H1 (cell line): ENCODE data around the gene CYBB. TPM values are rescaled to one million over a fixed set of nuclear protein-coding genes. Genes with fewer than 3 reads are reported as not detected.

Experiments used
- CTCF ChIA-PET: fragments of 300-600 bp; sonication (Branson Sonifier 250); formaldehyde crosslinking; loops from one replicate; lab custom pipeline; 2021; ENCODE audit not compliant: partially characterized antibody; lab: Charles Lee
- POLR2A ChIA-PET: fragments of 300-600 bp; sonication (Branson Sonifier 250); formaldehyde crosslinking; loops from one replicate; lab custom pipeline; 2021; ENCODE audit warnings: inconsistent platforms; ENCODE audit not compliant: partially characterized antibody; lab: Charles Lee
- DNase-seq, 2 experiments: peaks; one replicate each; pipeline versions ENCODE4 v3.0.0 to v3.0.0-alpha.2; 2010 to 2022; ENCODE audit warnings: low spot score in 2 of 2, low read depth in 1 of 2, mixed read lengths in 1 of 2
- FAIRE-seq: peaks from 2 replicates; lab custom pipeline; 2011; peaks lifted over from hg19 to GRCh38; lab: Jason Lieb, UNC
- H2AFZ ChIP-seq: 2 replicates; pipeline ENCODE4 v1.8.1; 2012; ENCODE audit warnings: low read length, inconsistent platforms
- H2AK5ac ChIP-seq: 2 replicates; pipeline ENCODE4 v1.6.1; 2013; ENCODE audit warnings: low read depth, low read length
- H2BK120ac ChIP-seq: replicated peaks from 2 replicates; pipeline ENCODE3; 2013; ENCODE audit warnings: low read depth, low read length, inconsistent platforms
- H2BK12ac ChIP-seq: 2 replicates; pipeline ENCODE4 v1.6.1; 2013; ENCODE audit warnings: low read depth, low read length
- H2BK15ac ChIP-seq: 2 replicates; pipeline ENCODE4 v1.6.1; 2013; ENCODE audit warnings: low read length
- H2BK20ac ChIP-seq: 2 replicates; pipeline ENCODE4 v1.6.1; 2013; ENCODE audit warnings: low read length
- H2BK5ac ChIP-seq: 2 replicates; pipeline ENCODE4 v1.6.1; 2013; ENCODE audit warnings: low read depth, low read length
- H3K14ac ChIP-seq: 2 replicates; pipeline ENCODE4 v1.6.1; 2013; ENCODE audit warnings: inconsistent platforms; ENCODE audit not compliant: insufficient read length
- H3K18ac ChIP-seq: 2 replicates; pipeline ENCODE4 v1.6.1; 2013; ENCODE audit warnings: low read length; ENCODE audit errors: extremely low read depth
- H3K23ac ChIP-seq: 2 replicates; pipeline ENCODE4 v1.6.1; 2013; ENCODE audit warnings: inconsistent platforms; ENCODE audit not compliant: insufficient read length
- H3K23me2 ChIP-seq: 2 replicates; pipeline ENCODE4 v1.6.1; 2013; ENCODE audit warnings: low read depth, low read length
- H3K27ac ChIP-seq: 2 replicates; pipeline ENCODE4 v1.6.1; 2011; ENCODE audit warnings: low read depth, low read length, inconsistent platforms
- H3K27me3 ChIP-seq, 4 experiments: replicated peaks in 1 of 4; 1 replicate in 1 of 4; 2 replicates in 3 of 4; pipeline versions ENCODE4 v1.6.1 to v1.8.1; 2011 to 2013; ENCODE audit warnings: low read length in 3 of 4, mild to moderate bottlenecking in 3 of 4, inconsistent platforms in 2 of 4, mixed read lengths in 2 of 4, moderate library complexity in 1 of 4; ENCODE audit not compliant: control insufficient read depth in 3 of 4, insufficient read depth in 3 of 4; ENCODE audit errors: extremely low read depth in 1 of 4
- H3K36me3 ChIP-seq, 4 experiments: 2 replicates each; pipeline versions ENCODE4 v1.6.1 to v1.8.1; 2011 to 2013; ENCODE audit warnings: mild to moderate bottlenecking in 4 of 4, low read length in 3 of 4, moderate library complexity in 2 of 4, control low read depth in 1 of 4, inconsistent platforms in 1 of 4; ENCODE audit not compliant: insufficient read depth in 4 of 4, control insufficient read depth in 2 of 4
- H3K4ac ChIP-seq: replicated peaks from 2 replicates; pipeline ENCODE3; 2013; ENCODE audit warnings: low read length, low read depth, mixed read lengths, inconsistent platforms; ENCODE audit not compliant: insufficient read length
- H3K4me1 ChIP-seq, 4 experiments: replicated peaks in 1 of 4; 1 replicate in 1 of 4; 2 replicates in 3 of 4; pipeline versions ENCODE4 v1.6.1 to v1.8.1; 2011 to 2013; ENCODE audit warnings: low read length in 3 of 4, inconsistent platforms in 2 of 4, mixed read lengths in 1 of 4; ENCODE audit not compliant: insufficient read depth in 4 of 4, control insufficient read depth in 3 of 4
- H3K4me2 ChIP-seq, 2 experiments: 2 replicates each; pipeline versions ENCODE4 v1.6.1 to v1.8.1; 2011 to 2013; ENCODE audit warnings: low read depth in 2 of 2, low read length in 2 of 2, control low read depth in 1 of 2, inconsistent platforms in 1 of 2, mild to moderate bottlenecking in 1 of 2; ENCODE audit not compliant: insufficient read depth in 1 of 2
- H3K4me3 ChIP-seq, 4 experiments: fragments of 200-600, 300-600 bp in 1 of 4; sonication (generic), shearing (Covaris generic), sonication (Bioruptor Twin) in 1 of 4; 2 replicates each; pipeline versions ENCODE4 v1.5.1 to v1.8.1; 2011 to 2016; ENCODE audit warnings: low read length in 4 of 4, low read depth in 3 of 4, control low read depth in 2 of 4, inconsistent platforms in 2 of 4, mild to moderate bottlenecking in 2 of 4, mixed read lengths in 1 of 4, moderate library complexity in 1 of 4; ENCODE audit not compliant: insufficient read depth in 2 of 4; ENCODE audit errors: extremely low read depth in 1 of 4
- H3K56ac ChIP-seq: replicated peaks from 2 replicates; pipeline ENCODE3; 2013; ENCODE audit warnings: low read depth, mild to moderate bottlenecking, mixed read lengths, low read length, inconsistent platforms; ENCODE audit not compliant: insufficient read length
- H3K79me1 ChIP-seq: 2 replicates; pipeline ENCODE4 v1.6.1; 2013; ENCODE audit warnings: low read depth, low read length, control low read depth
- H3K79me2 ChIP-seq, 2 experiments: 2 replicates each; pipeline versions ENCODE4 v1.6.1 to v1.8.1; 2012 to 2013; ENCODE audit warnings: low read length in 2 of 2, mild to moderate bottlenecking in 2 of 2, inconsistent platforms in 1 of 2; ENCODE audit not compliant: insufficient read depth in 2 of 2, control insufficient read depth in 1 of 2
- H3K9ac ChIP-seq, 4 experiments: replicated peaks in 1 of 4; 1 replicate in 1 of 4; 2 replicates in 3 of 4; pipeline versions ENCODE4 v1.6.1 to v1.8.1; 2011 to 2013; ENCODE audit warnings: low read depth in 3 of 4, low read length in 3 of 4, control low read depth in 2 of 4, mild to moderate bottlenecking in 2 of 4, moderate library complexity in 2 of 4, inconsistent platforms in 1 of 4; ENCODE audit errors: extremely low read depth in 1 of 4
- H3K9me3 ChIP-seq, 2 experiments: 2 replicates each; pipeline versions ENCODE4 v1.6.1 to v1.8.1; 2012 to 2013; ENCODE audit warnings: mild to moderate bottlenecking in 2 of 2, moderate library complexity in 2 of 2, control low read depth in 1 of 2, inconsistent platforms in 1 of 2, low read depth in 1 of 2, low read length in 1 of 2, mixed read lengths in 1 of 2; ENCODE audit not compliant: insufficient read depth in 2 of 2
- H4K20me1 ChIP-seq, 2 experiments: replicated peaks in 1 of 2; 2 replicates each; pipeline versions ENCODE3 to v1.8.1; 2011 to 2013; ENCODE audit warnings: inconsistent platforms in 2 of 2, low read length in 2 of 2, mild to moderate bottlenecking in 1 of 2; ENCODE audit not compliant: insufficient read depth in 2 of 2, control insufficient read depth in 1 of 2
- H4K5ac ChIP-seq: 2 replicates; pipeline ENCODE4 v1.6.1; 2013; ENCODE audit warnings: low read length, low read depth, mixed read lengths, inconsistent platforms; ENCODE audit not compliant: insufficient read length
- H4K8ac ChIP-seq: 2 replicates; pipeline ENCODE4 v1.8.0; 2013; ENCODE audit warnings: mild to moderate bottlenecking, moderate library complexity, low read length, inconsistent platforms; ENCODE audit not compliant: insufficient read depth; ENCODE audit errors: extremely low read depth
- H4K91ac ChIP-seq: replicated peaks from 2 replicates; pipeline ENCODE3; 2013; ENCODE audit warnings: low read length, mixed read lengths, inconsistent platforms; ENCODE audit not compliant: insufficient read length
- KDM4A ChIP-seq: IDR thresholded peaks from one replicate; pipeline ENCODE4 v1.7.1; 2012; ENCODE audit warnings: low read depth, mild to moderate bottlenecking, moderate library complexity, low read length, inconsistent platforms; ENCODE audit not compliant: severe bottlenecking
- TAF7 ChIP-seq: optimal IDR thresholded peaks from 2 replicates; pipeline ENCODE3; 2011; ENCODE audit warnings: low read depth, mild to moderate bottlenecking, inconsistent platforms, low read length, moderate library complexity, borderline replicate concordance
- polyA plus RNA-seq, 7 experiments: library from polyadenylated mRNA; depleted of rRNA in 3 of 7; stranded (reverse) in 5 of 7; unstranded in 2 of 7; fragments of >200 nt in 5 of 7; fragments of 200-250 nt in 2 of 7; gene quantifications; 1 replicate in 5 of 7; 2 replicates in 1 of 7; 4 replicates in 1 of 7; pipeline versions ENCODE4 v1.2.1 to v1.2.3, GENCODE V29; 2011 to 2013; ENCODE audit warnings: missing spikeins in 2 of 7, mixed read lengths in 2 of 7
- total RNA-seq: library from RNA; stranded (reverse); fragmentation: NEBNext Ultra II Directional; extraction: Animal tissue kit (Norgen Biotek cat#: 25700); gene quantifications from 2 replicates; pipeline ENCODE4 v1.2.1, GENCODE V29; 2021
- TF ChIP-seq, protein P1 (sequence below): IDR thresholded peaks from 2 replicates; pipeline ENCODE4 v1.6.1; 2011; ENCODE audit warnings: low read length, improper control_type of control experiment

CYBB gene
- total and polyA plus RNA-seq, 2 of the 8 experiments (the other 6 are each of a cell fraction or from before 2014, with no cell fraction given), result 0.03 to 0.09 TPM

GRCh38 chrX:37796805-37797204, 16.9 kb downstream of the CYBB start:
- ChIA-PET CTCF (interaction anchor here (1.7 kb wide), 1 partner anchor 28 kb away, joined by 8 read pairs; no protein-coding TSS in a partner anchor), POLR2A (no interaction called here)
- Histone ChIP-seq H3K56ac (no peak overlapping the region), H3K79me2 (no peaks in the 10 kb centered on the region), H3K9me3 (no peaks in the 10 kb centered on the region), H2BK5ac (no peak overlapping the region), H3K4me3 (no peak overlapping the region), H3K18ac (no peak overlapping the region), H2BK120ac (no peak overlapping the region), H3K27ac (no peak overlapping the region), H3K4me1 (peaks cover 0 to 2% (median 0%) of the 10 kb centered on the region in 4 experiments; a peak in 1 of 7 replicates), H4K91ac (no peak overlapping the region), H2BK12ac (no peak overlapping the region), H2BK15ac (no peak overlapping the region), H4K20me1 (no peaks in the 10 kb centered on the region), H2AFZ (no peak overlapping the region), H4K8ac (no peak overlapping the region), H3K4me2 (no peak overlapping the region), H3K27me3 (no peaks in the 10 kb centered on the region), H3K23me2 (no peaks in the 10 kb centered on the region), H4K5ac (no peak overlapping the region), H3K9ac (no peak overlapping the region), H3K36me3 (no peaks in the 10 kb centered on the region), H3K14ac (no peak overlapping the region), H3K79me1 (no peaks in the 10 kb centered on the region), H3K23ac (no peak overlapping the region), H2AK5ac (no peak overlapping the region), H3K4ac (no peak overlapping the region), H2BK20ac (no peak overlapping the region)
- FAIRE-seq, result no peak
- TF ChIP-seq KDM4A (no peak), TAF7 (no peak)
- TF ChIP-seq, protein P1, sequence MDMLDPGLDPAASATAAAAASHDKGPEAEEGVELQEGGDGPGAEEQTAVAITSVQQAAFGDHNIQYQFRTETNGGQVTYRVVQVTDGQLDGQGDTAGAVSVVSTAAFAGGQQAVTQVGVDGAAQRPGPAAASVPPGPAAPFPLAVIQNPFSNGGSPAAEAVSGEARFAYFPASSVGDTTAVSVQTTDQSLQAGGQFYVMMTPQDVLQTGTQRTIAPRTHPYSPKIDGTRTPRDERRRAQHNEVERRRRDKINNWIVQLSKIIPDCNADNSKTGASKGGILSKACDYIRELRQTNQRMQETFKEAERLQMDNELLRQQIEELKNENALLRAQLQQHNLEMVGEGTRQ, result no peak
- DNase-seq, result no peak
